Neuronal stem cell (in vitro differentiated cells): Measurements from ENCODE around the gene TRIM27.
A peak's percentile ranks its signal among the peaks of the same experiment; 100 is the strongest.
"Not testable (repeated sequence)": the region's sequence is repeated elsewhere in the genome, so short reads cannot be mapped to it uniquely, and the experiment has no call there.

Experiments
- DNase-seq: peaks from one replicate; pipeline ENCODE4 v3.0.0-alpha.2; 2013; ENCODE audit warnings: low spot score
- H2AFZ ChIP-seq: one replicate; pipeline ENCODE4 v1.6.1; 2013; ENCODE audit warnings: mild to moderate bottlenecking, low read length, inconsistent platforms
- H2AK5ac ChIP-seq: 2 replicates; pipeline ENCODE4 v1.6.1; 2013; ENCODE audit warnings: low read depth, mild to moderate bottlenecking, inconsistent platforms, low read length, moderate library complexity, mixed read lengths
- H2BK120ac ChIP-seq: 2 replicates; pipeline ENCODE4 v1.6.1; 2013; ENCODE audit warnings: low read depth, mild to moderate bottlenecking, inconsistent platforms, low read length, moderate library complexity, mixed read lengths
- H2BK12ac ChIP-seq: one replicate; pipeline ENCODE4 v1.6.1; 2013; ENCODE audit warnings: low read length, inconsistent platforms
- H2BK15ac ChIP-seq: 2 replicates; pipeline ENCODE4 v1.6.1; 2013; ENCODE audit warnings: mild to moderate bottlenecking, low read length, inconsistent platforms, mixed read lengths
- H2BK5ac ChIP-seq: one replicate; pipeline ENCODE4 v1.6.1; 2013; ENCODE audit warnings: inconsistent platforms, mild to moderate bottlenecking, low read length, moderate library complexity
- H3K14ac ChIP-seq: one replicate; pipeline ENCODE4 v1.6.1; 2013; ENCODE audit warnings: low read length, inconsistent platforms
- H3K18ac ChIP-seq: 2 replicates; pipeline ENCODE4 v1.6.1; 2013; ENCODE audit warnings: low read length, inconsistent platforms
- H3K23ac ChIP-seq: 2 replicates; pipeline ENCODE4 v1.6.1; 2013; ENCODE audit warnings: low read depth, mild to moderate bottlenecking, mixed read lengths, low read length, inconsistent platforms; ENCODE audit not compliant: poor library complexity
- H3K27ac ChIP-seq: replicated peaks from 3 replicates; pipeline ENCODE4 v1.5.1; 2013; ENCODE audit warnings: low read length, inconsistent platforms
- H3K27me3 ChIP-seq, 3 experiments: 2 replicates each; pipeline ENCODE4 v1.6.1; 2013; ENCODE audit warnings: low read length in 3 of 3, mild to moderate bottlenecking in 2 of 3, inconsistent platforms in 1 of 3, low read depth in 1 of 3, mixed read lengths in 1 of 3, moderate library complexity in 1 of 3; ENCODE audit not compliant: control insufficient read depth in 3 of 3, insufficient read depth in 3 of 3
- H3K36me3 ChIP-seq, 2 donors: replicated peaks in 1 of 2; 2 replicates each; pipeline ENCODE4 v1.6.1; 2013; ENCODE audit warnings: low read length in 2 of 2; ENCODE audit not compliant: control insufficient read depth in 2 of 2, insufficient read depth in 2 of 2
- H3K4ac ChIP-seq: 2 replicates; pipeline ENCODE4 v1.6.1; 2013; ENCODE audit warnings: inconsistent platforms, mild to moderate bottlenecking, low read length, moderate library complexity
- H3K4me1 ChIP-seq, 2 donors: 1 replicate in 1 of 2; 2 replicates in 1 of 2; pipeline ENCODE4 v1.6.1; 2013; ENCODE audit warnings: low read length in 2 of 2, low read depth in 1 of 2; ENCODE audit not compliant: control insufficient read depth in 2 of 2, insufficient read depth in 1 of 2
- H3K4me2 ChIP-seq: one replicate; pipeline ENCODE4 v1.6.1; 2013; ENCODE audit warnings: mild to moderate bottlenecking, low read length, inconsistent platforms; ENCODE audit not compliant: insufficient read depth, poor library complexity, severe bottlenecking
- H3K4me3 ChIP-seq, 2 donors: 2 replicates each; pipeline ENCODE4 v1.5.1; 2013; ENCODE audit warnings: low read length in 2 of 2, mild to moderate bottlenecking in 2 of 2, inconsistent platforms in 1 of 2, moderate library complexity in 1 of 2
- H3K79me1 ChIP-seq: one replicate; pipeline ENCODE4 v1.6.1; 2013; ENCODE audit warnings: low read depth, mild to moderate bottlenecking, inconsistent platforms, low read length, moderate library complexity
- H3K9ac ChIP-seq: one replicate; pipeline ENCODE4 v1.6.1; 2013; ENCODE audit warnings: mild to moderate bottlenecking, low read depth, low read length, inconsistent platforms; ENCODE audit not compliant: poor library complexity
- H3K9me3 ChIP-seq, 2 donors: replicated peaks in 1 of 2; 2 replicates each; pipeline versions ENCODE3 to v1.6.1; 2013; ENCODE audit warnings: low read length in 2 of 2, mild to moderate bottlenecking in 2 of 2, inconsistent platforms in 1 of 2, low read depth in 1 of 2, mixed read lengths in 1 of 2, moderate library complexity in 1 of 2; ENCODE audit not compliant: control insufficient read depth in 2 of 2, insufficient read depth in 1 of 2
- H4K8ac ChIP-seq: one replicate; pipeline ENCODE4 v1.6.1; 2013; ENCODE audit warnings: low read depth, mild to moderate bottlenecking, inconsistent platforms, low read length, moderate library complexity
- H4K91ac ChIP-seq: one replicate; pipeline ENCODE4 v1.6.1; 2013; ENCODE audit warnings: low read length, low read depth, mild to moderate bottlenecking, inconsistent platforms; ENCODE audit not compliant: poor library complexity
- WGBS, 2 donors: extraction: QIAGEN DNeasy Blood & Tissue Kit; methylation state at CpG; one replicate each; pipeline ENCODE4 v1.1.7; 2013; ENCODE audit warnings: missing lambda C conversion rate in 2 of 2, mixed read lengths in 1 of 2; ENCODE audit not compliant: insufficient read length in 2 of 2, insufficient replicate concordance in 1 of 2; ENCODE audit errors: extremely low coverage in 2 of 2; 5-methylcytosine and 5-hydroxymethylcytosine counted together

Gene TRIM27

GRCh38 chr6:28867086-28867409 lies 56.7 kb downstream of the TRIM27 start:
- WGBS, 2 donors: no CpG with 5 or more reads among the region's 5 CpGs

GRCh38 chr6:28866205-28867085 lies 57.3 kb downstream of the TRIM27 start:
- Histone ChIP-seq H3K18ac (peak overlapping the region; percentile 94), H3K4me2 (peak overlapping the region; percentile 61), H3K9ac (peak overlapping the region; percentile 88), H3K4me3 (peak overlapping the region; percentile 66 to 90), H3K27ac (peak overlapping the region; percentile 65), H3K9me3 (peaks cover 3 to 12% of the 10 kb centered on the region in 2 donors), H2AFZ (peak overlapping the region; percentile 96), H2BK15ac (peak overlapping the region; percentile 16)
- H2BK120ac ChIP-seq, H3K27me3 ChIP-seq, H4K91ac ChIP-seq, H3K23ac ChIP-seq, H2BK5ac ChIP-seq, H3K4me1 ChIP-seq, H3K14ac ChIP-seq, H4K8ac ChIP-seq, H3K4ac ChIP-seq, H3K36me3 ChIP-seq, H3K79me1 ChIP-seq, H2BK12ac ChIP-seq, H2AK5ac ChIP-seq: not testable (repeated sequence)
- WGBS, 2 donors: no CpG with 5 or more reads among the region's 60 CpGs
- peak; percentile 54 for DNase-seq

More at GRCh38 chr6:28867086-28867409, 56.7 kb downstream of the TRIM27 start:
- no peak overlapping the region for H3K9ac ChIP-seq
- no peak overlapping the region for H4K91ac ChIP-seq
- peak overlapping the region; percentile 65 for H3K27ac ChIP-seq
- DNase-seq: no peak
- no peak overlapping the region for H2BK5ac ChIP-seq
- H2BK12ac ChIP-seq: no peak overlapping the region
- no peak overlapping the region for H2BK15ac ChIP-seq
- peak overlapping the region; percentile 66 to 90 for H3K4me3 ChIP-seq
- no peaks in the 10 kb centered on the region for H3K4me1 ChIP-seq
- H3K23ac ChIP-seq: no peak overlapping the region
- H3K27me3 ChIP-seq: no peaks in the 10 kb centered on the region
- H2AK5ac ChIP-seq: no peak overlapping the region
- H2BK120ac ChIP-seq: no peak overlapping the region
- no peaks in the 10 kb centered on the region for H3K36me3 ChIP-seq
- H3K79me1 ChIP-seq: no peaks in the 10 kb centered on the region
- no peak overlapping the region for H3K18ac ChIP-seq
- H3K4ac ChIP-seq: no peak overlapping the region
- H4K8ac ChIP-seq: no peak overlapping the region
- peak overlapping the region; percentile 61 for H3K4me2 ChIP-seq
- H3K9me3 ChIP-seq: peaks cover 3 to 12% of the 10 kb centered on the region in 2 donors
- no peak overlapping the region for H3K14ac ChIP-seq
- peak overlapping the region; percentile 96 for H2AFZ ChIP-seq

GRCh38 chr6:28865401-28866204 lies 58.2 kb downstream of the TRIM27 start:
- Histone ChIP-seq H2BK15ac (no peak overlapping the region), H2BK5ac (no peak overlapping the region), H3K27me3 (no peaks in the 10 kb centered on the region), H3K18ac (no peak overlapping the region), H3K36me3 (no peaks in the 10 kb centered on the region), H3K9ac (no peak overlapping the region), H3K4me2 (no peak overlapping the region), H4K91ac (no peak overlapping the region), H2BK120ac (no peak overlapping the region), H4K8ac (no peak overlapping the region), H2BK12ac (no peak overlapping the region), H3K27ac (no peak overlapping the region), H3K79me1 (no peaks in the 10 kb centered on the region), H3K23ac (no peak overlapping the region), H2AFZ (no peak overlapping the region), H2AK5ac (no peak overlapping the region), H3K9me3 (peaks cover 3 to 12% of the 10 kb centered on the region in 2 donors), H3K4me3 (peak overlapping the region in 1 of 2 donors; percentile 13), H3K14ac (no peak overlapping the region), H3K4me1 (no peaks in the 10 kb centered on the region), H3K4ac (no peak overlapping the region)
- no CpG with 5 or more reads among the region's 25 CpGs for WGBS, 2 donors
- no peak for DNase-seq
